NT2/D1 (cell line): ENCODE data around the gene BLM.

ENCODE experiments used
- SUZ12 ChIP-seq: IDR thresholded peaks from 2 replicates; pipeline ENCODE4 v1.6.1; 2011; ENCODE audit not compliant: insufficient read length, insufficient read depth; ENCODE audit errors: extremely low read depth
- YY1 ChIP-seq: IDR thresholded peaks from 2 replicates; pipeline ENCODE4 v1.6.1; 2011; ENCODE audit not compliant: insufficient read length, insufficient read depth
- ZNF274 ChIP-seq: IDR thresholded peaks from 2 replicates; pipeline ENCODE4 v1.6.1; 2011; ENCODE audit warnings: mild to moderate bottlenecking, low read depth, low read length

DNA sequence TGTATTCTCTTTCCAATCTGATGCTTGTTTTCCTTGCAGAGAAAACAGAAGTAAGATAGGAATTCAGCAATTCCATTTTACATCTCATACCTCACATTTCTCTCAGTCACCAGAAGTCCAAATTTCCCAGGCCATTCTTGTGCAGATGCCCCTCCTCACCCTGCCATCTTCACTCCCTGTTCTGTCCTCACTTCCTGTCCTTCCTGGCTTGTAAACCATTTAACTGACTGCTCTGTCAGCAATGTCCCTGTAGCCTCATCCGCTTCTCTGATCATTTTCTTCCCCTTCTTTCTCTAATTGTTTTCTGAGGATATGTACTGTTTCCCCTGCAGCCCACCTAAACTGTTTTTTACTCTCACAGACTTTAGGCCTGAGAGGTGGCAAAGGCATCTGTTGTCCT is 40.3 kb downstream of the BLM start:
- no peak for TF ChIP-seq ZNF274
- no peak for TF ChIP-seq SUZ12
- no peak for TF ChIP-seq YY1
